GM19395 (cell line): ENCODE measurements around the gene ALDH1A3.

ENCODE experiments used
- ATAC-seq: cut with Tn5 transposase; IDR thresholded peaks from one replicate; pipeline ENCODE4 v1.9.1; 2021; ENCODE audit warnings: mild to moderate bottlenecking, moderate library complexity; ENCODE audit not compliant: unreplicated experiment

The ALDH1A3 gene

GRCh38 chr15:100858294-100858693 is 21.3 kb upstream of the ALDH1A3 start:
- no peak for ATAC-seq

GRCh38 chr15:100859970-100860828 is 19.4 kb upstream of the ALDH1A3 start:
- no peak for ATAC-seq

- no peak for ATAC-seq
Measured at GRCh38 chr15:100860829-100861510, 18.7 kb upstream of the ALDH1A3 start.

GRCh38 chr15:100861511-100861991 is 18.1 kb upstream of the ALDH1A3 start:
- no peak for ATAC-seq

GRCh38 chr15:100862162-100862561 is 17.5 kb upstream of the ALDH1A3 start:
- ATAC-seq = no peak

GRCh38 chr15:100863075-100863795 is 16.4 kb upstream of the ALDH1A3 start:
- ATAC-seq = no peak

GRCh38 chr15:100863796-100864267 is 15.8 kb upstream of the ALDH1A3 start:
- ATAC-seq = no peak

GRCh38 chr15:100866386-100867330 is 13.0 kb upstream of the ALDH1A3 start:
- no peak for ATAC-seq

- no peak for ATAC-seq
Measured at GRCh38 chr15:100867433-100867832, 12.2 kb upstream of the ALDH1A3 start.

- ATAC-seq = no peak
Measured at GRCh38 chr15:100869151-100869999, 10.3 kb upstream of the ALDH1A3 start.

GRCh38 chr15:100873029-100873677 is 6.5 kb upstream of the ALDH1A3 start:
- no peak for ATAC-seq

- ATAC-seq = no peak
Measured at GRCh38 chr15:100875495-100875894, 4.1 kb upstream of the ALDH1A3 start.

GRCh38 chr15:100875976-100876375 is 3.7 kb upstream of the ALDH1A3 start:
- no peak for ATAC-seq

- no peak for ATAC-seq
Measured at GRCh38 chr15:100877551-100877950, 2.1 kb upstream of the ALDH1A3 start.

- ATAC-seq = no peak
Measured at GRCh38 chr15:100878130-100878529, 1.5 kb upstream of the ALDH1A3 start.

- ATAC-seq = no peak
Measured at GRCh38 chr15:100878648-100879047, 983 bp upstream of the ALDH1A3 start.

GRCh38 chr15:100879061-100879463 is 569 bp upstream of the ALDH1A3 start:
- peak; percentile 16 for ATAC-seq

GRCh38 chr15:100880139-100880896 is 687 bp downstream of the ALDH1A3 start:
- ATAC-seq = no peak
